ENCODE data around the gene GSX2. TPM values are rescaled to one million over a fixed set of nuclear protein-coding genes. Genes with fewer than 3 reads are reported as not detected.

GSX2 gene
- total RNA-seq, 1 experiment from 2014 or later: not detected

DNA sequence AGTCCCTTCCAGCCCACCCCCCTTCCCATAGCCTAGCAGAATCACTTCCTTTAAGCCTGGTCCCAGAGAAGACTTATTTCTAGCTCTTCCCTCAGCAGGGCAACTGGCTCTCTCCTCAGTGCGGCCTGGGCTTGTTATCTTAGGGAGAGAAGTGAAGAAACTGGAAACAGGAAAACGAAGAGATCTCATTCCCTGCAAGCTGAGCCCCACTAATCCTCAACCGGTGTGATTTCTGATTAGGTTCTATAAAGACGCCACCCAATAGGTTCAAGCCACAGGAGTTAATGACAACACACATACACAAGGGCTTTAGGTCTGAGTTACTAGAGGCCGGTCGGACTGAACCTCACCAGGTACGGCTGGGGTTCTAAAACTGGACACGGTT is 3.2 kb downstream of the GSX2 start:
- no peak overlapping the region for H3K9ac ChIP-seq (ENCODE audit: low read length)
- POLR2A ChIA-PET: no interaction called here

More for the DNA sequence above, 3.2 kb downstream of the GSX2 start:
- Histone ChIP-seq H3K79me2 (ENCODE audit: insufficient read depth, low read length) (no peaks in the 10 kb centered on the region), H3K9me2 (ENCODE audit: insufficient read depth) (no peaks in the 10 kb centered on the region), H3K27me3 (ENCODE audit: insufficient read depth, low read length) (peaks cover 6% of the 10 kb centered on the region; the same call in 1 of the 2 replicates), H3K9me3 (ENCODE audit: control insufficient read depth in 1 of 2, insufficient read depth in 1 of 2, low read depth in 1 of 2, low read length in 2 of 2) (no peaks in the 10 kb centered on the region), H3K36me3 (ENCODE audit: control insufficient read depth in 1 of 2, insufficient read depth in 2 of 2, low read length in 2 of 2) (no peaks in the 10 kb centered on the region), H4K20me1 (ENCODE audit: insufficient read depth) (no peaks in the 10 kb centered on the region), H3K4me1 (ENCODE audit: control insufficient read depth in 1 of 2, insufficient read depth in 2 of 2, low read length in 2 of 2) (no peaks in the 10 kb centered on the region), H2AFZ (ENCODE audit: low read depth, low read length, poor library complexity, severe bottlenecking) (no peak overlapping the region), H3K27ac (ENCODE audit: low read depth, low read length) (no peak overlapping the region), H3K4me2 (ENCODE audit: low read length) (no peak overlapping the region), H3K4me3 (replicated peaks in 1 of 2; ENCODE audit: low read depth in 1 of 2, low read length in 2 of 2) (no peak overlapping the region)
- ATAC-seq: no peak
- intact Hi-C loops (cut with micrococcal nuclease): no loop called here
- ChIA-PET CTCF (no interaction called here), RAD21 (ENCODE audit: low non-redundant PET in 1 of 2, low total read pairs in 2 of 2, uncharacterized antibody in 2 of 2, unreplicated experiment in 2 of 2) (no interaction called here)
- TF ChIP-seq YY1 (IDR thresholded peaks at IDR 0.05; ENCODE audit: extremely low read depth, insufficient replicate concordance, low read depth, low read length): no peak
- TF ChIP-seq EZH2 (IDR thresholded peaks at IDR 0.05): no peak
- TF ChIP-seq, protein P1, sequence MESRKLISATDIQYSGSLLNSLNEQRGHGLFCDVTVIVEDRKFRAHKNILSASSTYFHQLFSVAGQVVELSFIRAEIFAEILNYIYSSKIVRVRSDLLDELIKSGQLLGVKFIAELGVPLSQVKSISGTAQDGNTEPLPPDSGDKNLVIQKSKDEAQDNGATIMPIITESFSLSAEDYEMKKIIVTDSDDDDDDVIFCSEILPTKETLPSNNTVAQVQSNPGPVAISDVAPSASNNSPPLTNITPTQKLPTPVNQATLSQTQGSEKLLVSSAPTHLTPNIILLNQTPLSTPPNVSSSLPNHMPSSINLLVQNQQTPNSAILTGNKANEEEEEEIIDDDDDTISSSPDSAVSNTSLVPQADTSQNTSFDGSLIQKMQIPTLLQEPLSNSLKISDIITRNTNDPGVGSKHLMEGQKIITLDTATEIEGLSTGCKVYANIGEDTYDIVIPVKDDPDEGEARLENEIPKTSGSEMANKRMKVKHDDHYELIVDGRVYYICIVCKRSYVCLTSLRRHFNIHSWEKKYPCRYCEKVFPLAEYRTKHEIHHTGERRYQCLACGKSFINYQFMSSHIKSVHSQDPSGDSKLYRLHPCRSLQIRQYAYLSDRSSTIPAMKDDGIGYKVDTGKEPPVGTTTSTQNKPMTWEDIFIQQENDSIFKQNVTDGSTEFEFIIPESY (IDR thresholded peaks at IDR 0.05; ENCODE audit: extremely low read depth, insufficient replicate concordance, low read length): no peak
- no peak for TF ChIP-seq ZNF274 (IDR thresholded peaks at IDR 0.05; ENCODE audit: low read depth, low read length)
- no peak for TF ChIP-seq POLR2AphosphoS5 (IDR thresholded peaks at IDR 0.05; ENCODE audit: low read depth, low read length)
- TF ChIP-seq SIN3A (IDR thresholded peaks at IDR 0.05; ENCODE audit: low read depth): no peak
- no peak for TF ChIP-seq TCF7L2 (IDR thresholded peaks at IDR 0.05; ENCODE audit: borderline replicate concordance, extremely low read depth, insufficient read depth, insufficient read length)
- no peak for TF ChIP-seq RAD21 (IDR thresholded peaks at IDR 0.05; ENCODE audit: low read depth)
- no peak for TF ChIP-seq ZFX (IDR thresholded peaks at IDR 0.05)
- no peak for TF ChIP-seq SP1 (IDR thresholded peaks at IDR 0.05; ENCODE audit: low read depth)
- no peak for TF ChIP-seq EGR1 (IDR thresholded peaks at IDR 0.05; ENCODE audit: low read depth)
- no peak for TF ChIP-seq CBX3 (IDR thresholded peaks at IDR 0.05; ENCODE audit: low read depth)
- TF ChIP-seq CEBPB (IDR thresholded peaks at IDR 0.05; ENCODE audit: low read depth): no peak
- no peak for TF ChIP-seq POLR2A (IDR thresholded peaks at IDR 0.05; ENCODE audit: borderline replicate concordance, extremely low read depth, insufficient read depth, insufficient read length)
- no peak for TF ChIP-seq SRF (IDR thresholded peaks at IDR 0.05; ENCODE audit: low read depth)
- TF ChIP-seq, protein P2, sequence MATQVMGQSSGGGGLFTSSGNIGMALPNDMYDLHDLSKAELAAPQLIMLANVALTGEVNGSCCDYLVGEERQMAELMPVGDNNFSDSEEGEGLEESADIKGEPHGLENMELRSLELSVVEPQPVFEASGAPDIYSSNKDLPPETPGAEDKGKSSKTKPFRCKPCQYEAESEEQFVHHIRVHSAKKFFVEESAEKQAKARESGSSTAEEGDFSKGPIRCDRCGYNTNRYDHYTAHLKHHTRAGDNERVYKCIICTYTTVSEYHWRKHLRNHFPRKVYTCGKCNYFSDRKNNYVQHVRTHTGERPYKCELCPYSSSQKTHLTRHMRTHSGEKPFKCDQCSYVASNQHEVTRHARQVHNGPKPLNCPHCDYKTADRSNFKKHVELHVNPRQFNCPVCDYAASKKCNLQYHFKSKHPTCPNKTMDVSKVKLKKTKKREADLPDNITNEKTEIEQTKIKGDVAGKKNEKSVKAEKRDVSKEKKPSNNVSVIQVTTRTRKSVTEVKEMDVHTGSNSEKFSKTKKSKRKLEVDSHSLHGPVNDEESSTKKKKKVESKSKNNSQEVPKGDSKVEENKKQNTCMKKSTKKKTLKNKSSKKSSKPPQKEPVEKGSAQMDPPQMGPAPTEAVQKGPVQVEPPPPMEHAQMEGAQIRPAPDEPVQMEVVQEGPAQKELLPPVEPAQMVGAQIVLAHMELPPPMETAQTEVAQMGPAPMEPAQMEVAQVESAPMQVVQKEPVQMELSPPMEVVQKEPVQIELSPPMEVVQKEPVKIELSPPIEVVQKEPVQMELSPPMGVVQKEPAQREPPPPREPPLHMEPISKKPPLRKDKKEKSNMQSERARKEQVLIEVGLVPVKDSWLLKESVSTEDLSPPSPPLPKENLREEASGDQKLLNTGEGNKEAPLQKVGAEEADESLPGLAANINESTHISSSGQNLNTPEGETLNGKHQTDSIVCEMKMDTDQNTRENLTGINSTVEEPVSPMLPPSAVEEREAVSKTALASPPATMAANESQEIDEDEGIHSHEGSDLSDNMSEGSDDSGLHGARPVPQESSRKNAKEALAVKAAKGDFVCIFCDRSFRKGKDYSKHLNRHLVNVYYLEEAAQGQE (IDR thresholded peaks at IDR 0.05; ENCODE audit: low read depth): no peak
- TF ChIP-seq, protein P3, sequence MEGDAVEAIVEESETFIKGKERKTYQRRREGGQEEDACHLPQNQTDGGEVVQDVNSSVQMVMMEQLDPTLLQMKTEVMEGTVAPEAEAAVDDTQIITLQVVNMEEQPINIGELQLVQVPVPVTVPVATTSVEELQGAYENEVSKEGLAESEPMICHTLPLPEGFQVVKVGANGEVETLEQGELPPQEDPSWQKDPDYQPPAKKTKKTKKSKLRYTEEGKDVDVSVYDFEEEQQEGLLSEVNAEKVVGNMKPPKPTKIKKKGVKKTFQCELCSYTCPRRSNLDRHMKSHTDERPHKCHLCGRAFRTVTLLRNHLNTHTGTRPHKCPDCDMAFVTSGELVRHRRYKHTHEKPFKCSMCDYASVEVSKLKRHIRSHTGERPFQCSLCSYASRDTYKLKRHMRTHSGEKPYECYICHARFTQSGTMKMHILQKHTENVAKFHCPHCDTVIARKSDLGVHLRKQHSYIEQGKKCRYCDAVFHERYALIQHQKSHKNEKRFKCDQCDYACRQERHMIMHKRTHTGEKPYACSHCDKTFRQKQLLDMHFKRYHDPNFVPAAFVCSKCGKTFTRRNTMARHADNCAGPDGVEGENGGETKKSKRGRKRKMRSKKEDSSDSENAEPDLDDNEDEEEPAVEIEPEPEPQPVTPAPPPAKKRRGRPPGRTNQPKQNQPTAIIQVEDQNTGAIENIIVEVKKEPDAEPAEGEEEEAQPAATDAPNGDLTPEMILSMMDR (IDR thresholded peaks at IDR 0.05 in 2 of 3, conservative IDR thresholded peaks at IDR 0.05 in 1 of 3; ENCODE audit: borderline replicate concordance in 1 of 3, insufficient read depth in 1 of 3, low read depth in 2 of 3, low read length in 2 of 3): no peak
- TF ChIP-seq EZH2phosphoT487 (IDR thresholded peaks at IDR 0.05; ENCODE audit: borderline replicate concordance): no peak
- TF ChIP-seq, protein P4, sequence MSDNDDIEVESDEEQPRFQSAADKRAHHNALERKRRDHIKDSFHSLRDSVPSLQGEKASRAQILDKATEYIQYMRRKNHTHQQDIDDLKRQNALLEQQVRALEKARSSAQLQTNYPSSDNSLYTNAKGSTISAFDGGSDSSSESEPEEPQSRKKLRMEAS (IDR thresholded peaks at IDR 0.05): no peak
- no peak for TF ChIP-seq ELF1 (IDR thresholded peaks at IDR 0.05; ENCODE audit: borderline replicate concordance, low read depth)
- BruUV-seq (replicated peaks): no TSS peak
- DNase-seq (ENCODE audit: low read depth, low spot score): no peak

Measured in HCT116 (cell line).